ENCODE results near the gene TAGAP. TPM values are rescaled to one million over a fixed set of nuclear protein-coding genes. Genes with fewer than 3 reads are reported as not detected.

TAGAP gene
- total RNA-seq, 1 donor from 2014 or later = 17.1 TPM

DNA sequence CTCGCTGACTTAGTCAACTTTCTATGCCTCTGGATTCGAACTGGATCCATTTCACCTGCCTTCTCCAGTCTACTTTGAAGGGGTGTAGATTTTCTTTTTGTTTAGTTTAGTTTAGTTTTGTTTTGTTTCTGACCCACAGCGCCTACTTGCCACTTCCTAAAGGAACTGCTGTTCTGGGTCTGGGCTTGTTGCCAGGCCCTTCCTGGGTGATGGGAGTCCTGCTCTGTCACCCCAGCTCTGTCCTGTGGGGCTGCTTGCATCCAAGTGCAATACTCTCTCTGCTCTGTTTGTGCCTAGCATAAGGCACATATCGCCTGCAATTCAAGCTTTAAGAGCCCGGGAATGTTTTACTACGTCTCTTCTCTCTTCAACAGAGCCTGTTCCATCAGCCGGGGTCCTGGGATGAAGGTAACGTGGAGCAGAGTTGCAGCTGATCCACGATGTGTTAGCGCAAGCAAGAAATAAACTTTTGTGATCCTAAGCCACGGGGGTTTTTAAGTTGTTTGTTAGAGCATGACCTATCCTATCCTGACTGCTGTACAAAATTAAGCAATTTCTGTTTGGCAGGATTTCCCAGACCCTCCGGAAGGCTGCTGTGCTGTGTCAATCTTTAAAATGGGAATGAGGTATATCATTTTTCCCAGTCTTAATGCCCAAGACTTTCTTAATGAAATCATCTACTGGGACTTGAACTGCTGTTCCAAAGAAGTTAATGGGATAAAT is 30.9 kb upstream of the TAGAP start:
- ATAC-seq (no peak), DNase-seq (no peak)
- H3K9me3 ChIP-seq = no peaks in the 10 kb centered on the region
- intact Hi-C loops (cut with DNase I) = no loop called here
- TF ChIP-seq, protein P1, sequence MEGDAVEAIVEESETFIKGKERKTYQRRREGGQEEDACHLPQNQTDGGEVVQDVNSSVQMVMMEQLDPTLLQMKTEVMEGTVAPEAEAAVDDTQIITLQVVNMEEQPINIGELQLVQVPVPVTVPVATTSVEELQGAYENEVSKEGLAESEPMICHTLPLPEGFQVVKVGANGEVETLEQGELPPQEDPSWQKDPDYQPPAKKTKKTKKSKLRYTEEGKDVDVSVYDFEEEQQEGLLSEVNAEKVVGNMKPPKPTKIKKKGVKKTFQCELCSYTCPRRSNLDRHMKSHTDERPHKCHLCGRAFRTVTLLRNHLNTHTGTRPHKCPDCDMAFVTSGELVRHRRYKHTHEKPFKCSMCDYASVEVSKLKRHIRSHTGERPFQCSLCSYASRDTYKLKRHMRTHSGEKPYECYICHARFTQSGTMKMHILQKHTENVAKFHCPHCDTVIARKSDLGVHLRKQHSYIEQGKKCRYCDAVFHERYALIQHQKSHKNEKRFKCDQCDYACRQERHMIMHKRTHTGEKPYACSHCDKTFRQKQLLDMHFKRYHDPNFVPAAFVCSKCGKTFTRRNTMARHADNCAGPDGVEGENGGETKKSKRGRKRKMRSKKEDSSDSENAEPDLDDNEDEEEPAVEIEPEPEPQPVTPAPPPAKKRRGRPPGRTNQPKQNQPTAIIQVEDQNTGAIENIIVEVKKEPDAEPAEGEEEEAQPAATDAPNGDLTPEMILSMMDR (IDR thresholded peaks at IDR 0.05) = no peak
- no peaks in the 10 kb centered on the region for H3K36me3 ChIP-seq
- H3K4me3 ChIP-seq = no peak overlapping the region
- H3K4me1 ChIP-seq = peaks cover 3% of the 10 kb centered on the region
- H3K27ac ChIP-seq = no peak overlapping the region
- no peaks in the 10 kb centered on the region for H3K27me3 ChIP-seq (ENCODE audit: low read depth)

DNA sequence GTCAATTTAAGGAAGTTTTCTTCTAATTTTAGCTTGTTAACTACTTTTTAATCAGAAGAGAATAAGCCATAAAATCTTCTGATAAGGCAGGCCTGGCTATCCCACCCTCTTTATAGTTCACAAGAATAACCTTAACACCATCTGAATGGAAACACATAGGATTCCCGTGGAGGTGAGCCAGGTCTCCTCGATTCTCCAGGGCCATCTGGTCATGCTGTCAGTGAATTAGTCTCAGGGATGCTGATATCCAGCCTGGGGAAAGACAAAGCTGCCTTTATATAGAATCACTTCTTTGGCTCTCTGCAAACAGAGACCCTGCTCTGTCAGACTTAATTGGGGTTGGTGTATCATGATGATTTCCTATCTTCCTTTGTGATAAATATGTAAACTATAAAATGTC is 30.1 kb upstream of the TAGAP start:
- intact Hi-C loops (cut with DNase I) = no loop called here

DNA sequence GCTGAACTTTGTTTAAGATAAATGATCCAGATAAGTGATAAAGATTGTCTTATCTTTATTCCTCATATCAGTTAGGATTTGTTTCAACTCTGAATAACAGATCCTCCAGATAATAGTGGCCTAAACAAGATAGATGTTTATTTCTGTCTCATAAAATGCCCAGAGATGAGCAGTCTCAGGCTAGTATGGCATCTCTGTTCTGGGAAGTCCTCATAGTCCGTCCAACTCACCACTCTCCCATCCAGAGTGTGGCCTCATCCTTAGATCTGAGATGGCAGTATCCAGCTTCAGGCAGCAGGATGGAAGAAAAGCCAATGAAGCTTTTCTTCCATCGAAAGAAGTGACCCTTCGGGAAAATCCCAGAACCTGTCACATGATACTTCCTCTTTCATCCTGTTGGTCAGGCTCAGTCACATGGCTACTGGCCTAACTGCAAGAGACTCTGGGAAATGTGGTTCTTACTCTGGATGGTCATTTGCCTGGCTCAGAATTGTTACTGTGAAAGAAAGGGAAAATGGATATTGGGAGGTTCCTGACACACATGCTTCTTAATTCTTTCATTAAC is 29.4 kb upstream of the TAGAP start:
- Histone ChIP-seq H3K27me3 (ENCODE audit: low read depth) (no peaks in the 10 kb centered on the region), H3K4me3 (no peak overlapping the region), H3K36me3 (no peaks in the 10 kb centered on the region), H3K4me1 (peaks cover 3% of the 10 kb centered on the region), H3K27ac (no peak overlapping the region), H3K9me3 (no peaks in the 10 kb centered on the region)
- no peak for DNase-seq
- intact Hi-C loops (cut with DNase I) = no loop called here
- peak in 1 of 2 donors; percentile 63 for ATAC-seq
- TF ChIP-seq, protein P1 (IDR thresholded peaks at IDR 0.05) = no peak

More for the DNA sequence above, 30.1 kb upstream of the TAGAP start:
- DNase-seq = no peak
- no peak for ATAC-seq
- no peak overlapping the region for H3K27ac ChIP-seq
- no peaks in the 10 kb centered on the region for H3K9me3 ChIP-seq
- TF ChIP-seq, protein P1 (IDR thresholded peaks at IDR 0.05) = no peak
- no peak overlapping the region for H3K4me3 ChIP-seq
- peaks cover 3% of the 10 kb centered on the region for H3K4me1 ChIP-seq
- H3K36me3 ChIP-seq = no peaks in the 10 kb centered on the region
- H3K27me3 ChIP-seq (ENCODE audit: low read depth) = no peaks in the 10 kb centered on the region

DNA sequence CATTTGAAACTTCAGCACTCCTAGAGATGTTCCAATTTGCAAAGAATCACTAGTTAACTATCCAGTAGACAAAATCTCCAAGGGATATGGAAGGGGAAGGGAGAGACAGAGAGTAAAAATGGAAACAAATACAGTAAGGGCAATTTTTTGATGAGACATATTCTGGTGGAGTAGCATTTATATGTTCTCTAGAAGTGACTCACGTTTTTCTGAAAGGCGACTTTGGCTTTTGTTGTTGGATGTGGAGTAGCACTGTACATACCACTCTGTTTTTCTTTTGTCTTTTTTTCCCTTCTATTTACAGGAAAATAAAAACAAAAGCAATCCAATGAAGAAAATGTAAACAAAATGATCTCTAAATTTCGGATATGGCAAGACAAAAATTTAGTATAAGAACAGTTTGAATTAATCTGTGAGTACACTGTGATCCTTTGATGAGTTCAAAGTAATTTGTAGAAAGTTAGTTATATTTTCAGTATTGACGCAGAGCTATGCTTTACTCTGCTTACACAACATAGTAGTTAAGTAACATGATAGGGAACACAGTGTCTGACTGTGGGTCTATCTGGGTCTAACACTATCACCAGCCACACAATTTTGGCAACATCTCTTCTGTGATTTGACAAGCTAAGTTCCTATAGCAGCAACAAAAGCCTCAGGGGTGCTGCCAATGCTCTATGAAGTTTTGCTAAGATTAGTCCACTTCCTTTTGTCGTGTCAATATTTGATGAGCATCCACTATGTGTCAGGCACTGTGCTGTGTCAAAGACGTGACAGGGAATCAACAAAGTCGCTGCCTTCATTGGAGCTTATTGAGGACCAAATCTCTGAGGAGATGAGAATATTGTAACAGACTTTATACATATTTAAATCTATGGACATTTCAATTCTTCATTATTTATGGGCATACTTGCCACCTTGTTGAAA is 27.3 kb upstream of the TAGAP start:
- TF ChIP-seq, protein P1 (IDR thresholded peaks at IDR 0.05) = no peak
- intact Hi-C loops (cut with DNase I) = no loop called here
- Histone ChIP-seq H3K27ac (no peak overlapping the region), H3K9me3 (no peaks in the 10 kb centered on the region), H3K27me3 (ENCODE audit: low read depth) (no peaks in the 10 kb centered on the region), H3K4me1 (peaks cover 3% of the 10 kb centered on the region), H3K4me3 (no peak overlapping the region), H3K36me3 (no peaks in the 10 kb centered on the region)
- DNase-seq = no peak
- no peak for ATAC-seq

DNA sequence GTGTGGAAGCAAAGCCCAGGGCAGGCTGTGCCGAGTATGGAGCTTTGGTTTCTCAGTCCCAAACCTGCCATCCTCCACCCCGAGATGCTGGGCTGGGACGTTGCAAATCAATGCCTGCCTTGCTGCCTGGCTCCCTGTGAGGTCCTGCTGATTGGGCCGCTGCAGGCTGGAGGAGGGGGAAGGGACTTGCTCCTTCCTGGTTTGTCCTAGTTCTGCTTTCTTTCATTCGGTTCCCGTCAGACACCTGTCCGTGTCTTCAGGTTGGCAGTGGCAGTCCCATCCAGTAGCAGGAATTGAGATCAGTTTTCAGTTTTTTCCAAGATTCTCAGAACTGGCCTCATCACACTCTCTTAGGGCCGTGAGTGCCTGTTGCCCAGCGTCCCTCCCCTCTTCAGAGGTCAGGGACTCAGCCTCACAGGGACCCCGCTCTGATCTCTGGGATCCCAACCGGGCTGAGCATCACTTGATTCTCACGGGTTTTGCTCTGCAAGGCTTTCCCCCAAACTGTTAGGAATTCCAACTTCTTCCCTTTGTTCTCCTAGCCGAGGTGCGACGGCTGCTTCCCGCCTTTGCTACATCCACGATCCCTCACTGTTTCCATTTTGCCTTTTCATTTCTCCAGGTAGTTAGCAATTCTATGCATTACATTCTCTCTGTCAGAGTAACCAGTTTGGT is 24.2 kb upstream of the TAGAP start:
- no peak overlapping the region for H3K27ac ChIP-seq
- DNase-seq (peak; percentile 51), ATAC-seq (peak in 1 of 2 donors; percentile 41)
- no peak overlapping the region for H3K4me3 ChIP-seq
- H3K4me1 ChIP-seq = no peaks in the 10 kb centered on the region
- no peaks in the 10 kb centered on the region for H3K27me3 ChIP-seq (ENCODE audit: low read depth)
- H3K9me3 ChIP-seq = no peaks in the 10 kb centered on the region
- intact Hi-C loops (cut with DNase I) = no loop called here
- TF ChIP-seq, protein P1 (IDR thresholded peaks at IDR 0.05) = no peak
- no peaks in the 10 kb centered on the region for H3K36me3 ChIP-seq
